GM18909 (cell line): ENCODE measurements around the gene PLXNA2.

ENCODE experiments used
- ATAC-seq: cut with Tn5 transposase; IDR thresholded peaks from one replicate; pipeline ENCODE4 v1.9.1; 2021; ENCODE audit warnings: mild to moderate bottlenecking; ENCODE audit not compliant: unreplicated experiment, poor library complexity

Gene PLXNA2, protein sequence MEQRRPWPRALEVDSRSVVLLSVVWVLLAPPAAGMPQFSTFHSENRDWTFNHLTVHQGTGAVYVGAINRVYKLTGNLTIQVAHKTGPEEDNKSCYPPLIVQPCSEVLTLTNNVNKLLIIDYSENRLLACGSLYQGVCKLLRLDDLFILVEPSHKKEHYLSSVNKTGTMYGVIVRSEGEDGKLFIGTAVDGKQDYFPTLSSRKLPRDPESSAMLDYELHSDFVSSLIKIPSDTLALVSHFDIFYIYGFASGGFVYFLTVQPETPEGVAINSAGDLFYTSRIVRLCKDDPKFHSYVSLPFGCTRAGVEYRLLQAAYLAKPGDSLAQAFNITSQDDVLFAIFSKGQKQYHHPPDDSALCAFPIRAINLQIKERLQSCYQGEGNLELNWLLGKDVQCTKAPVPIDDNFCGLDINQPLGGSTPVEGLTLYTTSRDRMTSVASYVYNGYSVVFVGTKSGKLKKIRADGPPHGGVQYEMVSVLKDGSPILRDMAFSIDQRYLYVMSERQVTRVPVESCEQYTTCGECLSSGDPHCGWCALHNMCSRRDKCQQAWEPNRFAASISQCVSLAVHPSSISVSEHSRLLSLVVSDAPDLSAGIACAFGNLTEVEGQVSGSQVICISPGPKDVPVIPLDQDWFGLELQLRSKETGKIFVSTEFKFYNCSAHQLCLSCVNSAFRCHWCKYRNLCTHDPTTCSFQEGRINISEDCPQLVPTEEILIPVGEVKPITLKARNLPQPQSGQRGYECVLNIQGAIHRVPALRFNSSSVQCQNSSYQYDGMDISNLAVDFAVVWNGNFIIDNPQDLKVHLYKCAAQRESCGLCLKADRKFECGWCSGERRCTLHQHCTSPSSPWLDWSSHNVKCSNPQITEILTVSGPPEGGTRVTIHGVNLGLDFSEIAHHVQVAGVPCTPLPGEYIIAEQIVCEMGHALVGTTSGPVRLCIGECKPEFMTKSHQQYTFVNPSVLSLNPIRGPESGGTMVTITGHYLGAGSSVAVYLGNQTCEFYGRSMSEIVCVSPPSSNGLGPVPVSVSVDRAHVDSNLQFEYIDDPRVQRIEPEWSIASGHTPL (N-terminal part only)

DNA sequence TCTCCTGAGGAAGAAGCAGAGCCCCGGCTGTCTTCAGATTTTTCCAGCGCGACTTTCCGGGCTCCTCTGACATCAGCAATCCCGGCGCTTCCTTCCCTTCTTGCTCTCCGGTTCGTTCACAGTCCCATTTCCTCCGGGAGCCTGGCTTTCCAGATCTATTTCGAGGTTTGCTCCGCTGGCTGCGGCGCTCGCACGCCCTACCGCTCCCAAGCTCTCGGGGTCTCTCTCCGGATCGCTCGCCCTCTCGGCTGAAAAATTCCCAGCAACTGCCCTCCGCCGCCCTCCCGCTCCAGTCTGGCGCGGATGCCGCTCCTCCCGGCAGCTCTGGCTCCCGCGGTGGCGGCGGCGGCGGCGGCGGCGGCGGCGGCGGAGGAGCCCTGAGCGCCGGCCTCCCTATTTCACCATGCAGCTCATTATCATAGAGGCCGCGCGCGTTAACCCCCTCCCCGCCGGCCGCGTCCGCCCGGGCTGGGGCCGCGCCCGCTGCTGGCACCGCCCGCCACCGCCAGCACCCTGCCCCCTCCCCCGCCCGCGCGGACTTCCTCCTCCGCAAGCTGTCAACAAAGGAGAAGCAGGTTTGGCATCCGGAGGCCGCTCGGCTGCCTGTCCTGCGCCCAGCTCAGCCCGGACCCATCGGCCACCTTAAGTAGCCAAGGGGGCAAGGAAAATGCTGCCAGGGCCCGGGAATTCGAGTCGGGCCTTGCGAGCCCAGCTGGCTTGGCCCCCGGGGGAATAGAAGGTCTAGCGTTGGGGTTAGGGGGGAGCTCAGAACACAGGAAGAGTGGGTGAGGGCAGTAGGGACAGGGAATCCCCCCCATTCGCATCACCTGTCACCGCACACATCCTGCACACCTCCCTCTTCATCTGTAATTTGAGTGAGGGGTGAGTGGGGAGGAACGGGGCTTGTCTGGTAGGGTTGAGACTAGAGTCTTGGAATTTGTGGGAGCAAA is at the start of gene PLXNA2:
Gene PLXNA2 (minus strand): TSS at position 418 of the 950 bp plus-strand sequence. CDS start 26,462 bp downstream, outside the sequence.
- peak; percentile 57 for ATAC-seq

DNA sequence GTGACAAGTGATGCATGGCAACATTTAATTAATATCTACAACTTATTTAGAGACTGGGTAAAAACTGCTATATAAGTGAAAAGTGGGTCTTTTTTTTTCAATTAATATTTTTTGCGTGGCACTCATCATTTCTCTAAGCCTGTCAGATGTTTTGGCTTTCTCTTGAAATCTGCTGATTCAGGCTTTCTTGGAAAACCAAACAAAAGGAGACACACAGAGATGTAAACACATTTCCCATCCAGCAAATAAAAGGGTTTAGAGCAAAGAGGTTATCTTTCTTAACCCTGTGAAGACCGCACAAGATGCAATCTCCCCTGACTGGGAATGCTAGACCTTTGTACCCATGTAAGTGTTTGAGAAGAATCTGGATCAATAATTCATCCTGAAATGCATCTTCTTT is 48.7 kb upstream of the PLXNA2 start:
- no peak for ATAC-seq

DNA sequence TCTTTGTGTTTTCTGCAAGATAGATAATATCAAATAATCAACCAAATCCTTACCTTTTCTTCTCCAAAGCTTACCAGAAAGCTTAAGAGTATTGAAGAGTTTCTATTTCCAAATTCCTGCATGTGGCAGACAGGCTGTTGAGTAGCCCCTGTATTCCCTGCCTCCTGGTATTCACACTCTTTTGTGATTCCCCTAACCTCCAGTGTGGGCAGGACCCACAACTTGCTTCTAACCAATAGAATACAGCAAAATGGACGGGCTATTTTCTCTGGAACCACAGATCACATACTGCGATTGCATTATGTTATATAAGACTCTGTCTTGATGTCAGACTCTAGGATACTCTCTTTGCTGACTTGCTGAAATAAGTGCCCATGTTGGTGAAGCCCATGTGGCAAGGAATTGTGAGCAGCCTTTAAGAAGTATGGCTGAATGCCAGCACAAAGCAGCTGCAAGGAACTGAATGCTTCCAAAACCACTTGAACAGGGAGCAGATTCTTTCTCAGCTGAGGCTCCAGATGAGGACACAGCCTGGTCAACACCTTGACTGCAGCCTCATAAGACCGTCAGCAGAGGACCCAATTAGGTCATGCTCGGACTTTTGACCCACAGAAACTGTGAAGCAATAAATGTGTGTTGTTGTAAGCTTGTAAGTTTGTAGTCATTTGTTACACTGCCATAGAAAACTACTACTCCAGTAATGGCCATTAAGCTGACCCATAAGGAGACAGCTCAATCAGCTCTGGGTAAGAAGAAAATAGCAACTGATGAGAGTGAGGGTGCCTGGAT is 47.9 kb upstream of the PLXNA2 start:
- ATAC-seq = no peak

DNA sequence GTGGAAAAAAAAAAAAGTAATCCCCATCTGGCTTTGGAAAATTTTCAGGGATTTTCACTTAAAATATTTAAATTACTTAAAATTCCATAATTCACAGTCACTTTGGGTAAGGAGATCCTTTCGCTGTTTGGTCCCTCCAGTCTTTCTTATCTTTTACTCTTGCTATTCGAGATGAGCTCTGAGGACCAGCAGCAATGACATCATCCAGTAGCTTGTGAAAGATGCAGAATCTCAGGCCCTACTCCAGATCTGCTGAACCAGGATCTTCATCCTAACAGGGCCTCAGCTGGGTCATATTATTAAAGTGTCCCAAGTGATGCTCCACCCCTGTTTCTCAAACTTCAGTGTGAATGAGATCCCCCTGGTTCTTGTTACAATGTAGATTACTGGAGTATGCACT is 46.9 kb upstream of the PLXNA2 start:
- ATAC-seq = no peak

DNA sequence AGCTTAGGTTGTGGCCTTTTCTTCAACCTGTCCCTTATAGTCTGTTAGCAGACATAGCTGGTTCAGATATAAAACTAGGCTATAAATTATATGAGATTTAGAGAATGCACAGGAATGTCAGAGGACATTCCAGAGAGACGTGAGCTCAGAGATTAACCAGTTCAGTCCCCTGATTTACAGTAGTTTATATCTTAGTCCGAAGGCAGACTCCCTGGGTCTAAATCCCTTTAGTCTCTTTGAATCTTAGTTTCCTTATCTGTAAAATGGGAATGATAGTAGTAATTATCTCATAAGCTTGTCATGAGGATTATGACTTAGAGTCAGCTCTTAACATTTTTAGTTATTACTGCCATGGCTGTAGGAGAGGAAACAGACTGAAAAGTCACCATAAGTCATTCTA is 45.5 kb upstream of the PLXNA2 start:
- ATAC-seq = no peak

DNA sequence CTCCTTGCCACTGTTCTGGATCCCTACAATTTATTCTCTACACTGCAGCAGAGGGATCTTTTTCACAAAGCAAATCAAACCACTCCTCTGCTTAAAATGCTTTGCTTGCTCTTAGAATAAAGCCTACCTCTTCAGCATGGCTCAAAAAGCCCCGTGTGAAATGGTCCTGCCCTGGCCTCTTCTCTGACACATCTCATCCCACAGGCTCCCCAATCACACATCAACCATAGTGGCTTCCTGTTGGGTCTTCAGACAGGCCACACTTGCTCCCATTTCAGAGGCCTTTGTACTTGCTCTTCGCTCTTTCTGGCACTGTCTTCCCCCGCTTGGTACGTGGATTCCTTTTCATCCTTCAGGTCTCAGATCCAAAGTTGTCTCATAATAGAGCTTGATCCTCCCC is 44.3 kb upstream of the PLXNA2 start:
- no peak for ATAC-seq

DNA sequence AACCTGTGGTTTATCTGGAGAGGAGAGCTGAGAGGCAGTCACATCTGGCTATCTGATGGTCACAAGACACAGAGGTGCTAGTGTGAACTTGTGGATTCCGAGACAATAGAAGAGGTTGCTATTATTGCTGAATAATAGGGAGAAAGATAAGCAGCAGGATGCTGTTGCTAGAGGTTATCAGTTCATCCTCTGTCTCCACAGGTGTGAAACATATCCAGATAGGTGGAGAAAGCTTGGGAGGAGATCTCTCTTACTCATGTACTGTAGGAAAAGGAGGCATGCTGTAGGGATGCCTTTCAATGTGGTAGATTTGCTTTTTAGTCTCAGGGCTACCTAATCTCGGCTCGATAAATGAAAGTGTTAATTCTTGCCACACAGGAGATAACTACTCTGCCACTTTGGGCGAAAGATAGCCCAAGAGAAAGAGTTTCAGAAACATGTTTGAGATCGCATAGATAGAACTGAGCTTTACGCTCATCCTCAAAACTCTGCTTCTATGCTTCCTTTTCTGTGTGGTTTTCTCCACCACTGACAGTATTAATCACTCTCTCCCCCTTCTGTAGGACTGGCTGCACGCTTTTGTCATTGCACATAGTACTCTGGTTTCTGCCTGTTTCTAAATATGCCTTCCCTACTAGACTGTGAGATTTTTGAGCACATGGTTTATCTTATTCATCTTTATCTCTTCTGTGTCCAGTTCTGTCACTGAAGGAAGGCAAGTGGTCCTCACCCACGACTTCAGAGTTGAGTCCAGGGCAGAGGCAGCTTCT is 36.7 kb upstream of the PLXNA2 start:
- no peak for ATAC-seq

DNA sequence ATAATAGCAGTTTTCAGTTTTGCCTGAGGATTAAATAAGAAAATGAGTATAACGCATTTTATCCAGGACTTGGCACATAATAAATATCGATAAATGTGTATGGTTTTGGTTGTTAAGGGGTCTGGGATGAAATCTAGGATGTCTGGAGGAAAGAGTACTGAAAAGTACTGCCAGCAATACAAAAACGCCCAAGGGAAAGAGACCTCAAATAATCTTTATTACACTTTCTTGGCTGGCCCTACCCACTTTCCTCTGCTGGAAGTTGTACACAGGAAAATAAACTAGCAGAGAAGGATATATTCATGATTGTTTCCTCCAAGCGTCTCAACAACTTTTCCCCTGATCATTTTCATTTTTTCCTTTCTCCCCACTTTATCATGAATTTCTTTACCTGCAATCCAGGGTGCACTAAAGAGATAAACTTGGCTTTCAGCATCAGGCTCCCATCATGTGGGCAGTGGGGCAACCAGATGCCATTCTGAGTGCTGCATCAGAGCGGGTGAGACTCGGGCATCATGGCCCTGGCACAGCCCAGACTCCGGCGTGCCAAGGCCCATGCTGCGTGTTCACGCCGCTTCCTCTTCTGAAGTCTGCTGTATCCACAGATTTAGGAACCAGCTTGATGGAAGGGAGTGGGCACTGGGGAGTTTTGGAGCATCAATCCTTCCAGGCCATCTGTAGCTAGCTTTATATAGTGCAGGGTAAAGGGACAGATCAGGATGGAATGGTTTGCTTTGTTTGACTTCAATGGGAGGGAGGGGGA is 35.8 kb upstream of the PLXNA2 start:
- ATAC-seq = no peak

DNA sequence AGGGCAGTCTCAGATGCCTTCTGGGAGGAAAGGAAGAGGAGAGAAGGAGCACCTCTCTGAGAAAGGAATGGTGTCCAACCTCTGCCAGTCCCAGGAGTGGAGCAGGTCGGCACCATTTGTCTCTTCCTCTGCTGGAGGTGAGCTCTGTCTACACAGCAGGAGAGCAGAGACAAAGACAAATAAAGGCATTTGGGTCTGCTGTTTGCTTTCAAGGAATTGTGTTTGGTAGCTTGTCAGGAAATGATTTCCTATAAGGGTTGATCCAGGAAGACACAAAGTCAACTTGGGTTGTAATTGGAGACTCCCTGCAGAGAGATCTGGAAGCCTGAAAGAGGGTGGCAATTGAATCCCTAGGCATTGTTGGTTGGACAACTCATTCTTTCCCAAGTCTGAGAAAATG is 34.5 kb upstream of the PLXNA2 start:
- ATAC-seq = no peak

DNA sequence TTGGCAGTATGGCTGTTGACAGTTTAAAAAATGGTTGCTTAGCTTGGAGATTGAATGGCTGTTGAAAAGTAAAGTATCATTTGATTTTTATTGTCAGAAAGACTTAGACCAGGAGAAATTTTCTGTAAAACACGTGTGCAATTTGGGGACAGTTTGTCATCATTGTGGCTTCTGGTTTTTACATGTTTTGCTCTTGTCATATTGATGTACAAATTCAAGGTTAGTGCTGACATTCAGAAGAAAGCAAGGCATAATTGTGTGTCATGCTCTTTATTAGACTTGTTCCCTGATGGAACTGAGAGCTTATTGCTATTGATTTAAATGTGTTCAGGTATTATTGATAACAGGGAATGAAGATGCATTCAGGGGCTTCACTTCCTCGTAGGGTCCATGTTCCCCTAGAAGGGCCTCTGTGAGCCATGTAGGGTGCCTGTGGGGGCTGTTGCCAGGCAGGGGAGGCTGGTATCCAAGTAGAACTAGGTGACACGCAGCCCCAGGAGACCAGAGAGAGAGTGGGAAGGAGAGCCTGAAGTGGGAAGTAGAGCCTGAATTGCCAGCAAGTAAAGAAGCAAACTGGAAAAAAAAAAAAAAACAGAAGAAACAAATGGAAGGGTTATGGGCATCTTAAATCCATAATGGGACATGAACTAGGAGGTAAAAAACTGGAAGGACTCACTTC is 32.7 kb upstream of the PLXNA2 start:
- no peak for ATAC-seq

DNA sequence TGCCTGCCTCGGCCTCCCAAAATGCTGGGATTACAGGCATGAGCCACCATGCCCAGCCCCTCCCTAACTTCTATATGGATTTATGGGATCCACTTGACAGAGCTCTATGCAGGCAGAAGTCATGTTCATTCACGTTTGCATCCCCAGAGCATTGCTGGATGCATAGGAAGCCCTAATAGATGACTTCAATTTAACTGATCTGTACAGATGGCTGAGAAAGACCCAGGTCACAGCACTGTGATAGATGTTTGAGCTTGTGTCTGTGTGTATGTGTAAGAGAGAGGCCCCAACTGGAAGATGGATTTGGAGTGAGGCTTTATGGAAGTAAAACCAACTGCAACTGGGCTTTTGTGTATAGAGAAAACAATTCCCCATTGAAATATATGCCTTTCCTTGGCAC is 30.9 kb upstream of the PLXNA2 start:
- ATAC-seq = no peak

DNA sequence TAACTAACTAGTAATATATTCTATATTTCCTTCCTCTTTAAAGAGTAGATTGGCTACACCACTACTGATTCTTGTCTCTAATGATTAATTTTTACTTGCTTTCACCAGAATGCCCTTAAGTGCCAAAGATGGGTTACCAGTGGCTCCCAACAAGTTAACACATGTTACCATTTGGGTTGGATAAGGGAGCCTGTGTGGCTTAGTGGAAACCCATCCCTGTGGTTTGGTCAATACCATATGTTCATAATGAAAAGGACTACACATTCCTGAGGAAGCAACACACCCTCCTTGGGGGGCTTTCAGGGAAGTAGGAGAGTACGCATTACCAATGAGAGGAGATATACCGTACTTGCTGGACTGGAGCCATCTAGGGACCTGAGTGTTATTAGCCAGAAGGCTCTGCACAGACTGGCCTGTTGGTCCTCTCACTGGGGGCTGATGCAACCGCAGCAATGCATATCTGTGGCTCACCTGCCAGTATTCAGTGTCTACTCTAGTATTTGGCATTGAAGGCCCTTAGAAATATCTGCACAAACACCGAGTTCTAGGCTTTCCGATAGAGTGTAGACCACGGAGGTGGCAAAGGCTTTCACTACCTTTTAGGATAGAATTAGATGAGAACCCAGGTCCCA is 29.3 kb upstream of the PLXNA2 start:
- no peak for ATAC-seq

DNA sequence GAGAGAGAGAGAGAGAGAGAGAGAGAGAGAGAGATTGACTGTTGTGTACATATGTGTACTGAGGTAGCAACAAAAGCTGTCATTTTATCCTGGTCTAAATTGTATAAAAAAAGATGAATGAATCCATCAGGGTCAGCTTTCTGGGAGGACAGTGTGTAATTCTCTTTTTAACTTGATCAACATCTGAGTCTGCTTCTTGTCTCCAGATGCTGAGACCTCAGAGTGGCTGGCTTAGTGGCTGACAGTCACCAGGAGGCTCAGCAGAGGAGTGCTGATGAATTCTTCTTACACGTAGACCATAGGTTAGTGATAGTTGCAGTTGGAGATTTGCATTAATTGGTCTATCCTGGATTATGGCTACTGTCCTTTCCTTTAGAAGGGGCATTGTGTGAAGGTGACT is 28.5 kb upstream of the PLXNA2 start:
- no peak for ATAC-seq

DNA sequence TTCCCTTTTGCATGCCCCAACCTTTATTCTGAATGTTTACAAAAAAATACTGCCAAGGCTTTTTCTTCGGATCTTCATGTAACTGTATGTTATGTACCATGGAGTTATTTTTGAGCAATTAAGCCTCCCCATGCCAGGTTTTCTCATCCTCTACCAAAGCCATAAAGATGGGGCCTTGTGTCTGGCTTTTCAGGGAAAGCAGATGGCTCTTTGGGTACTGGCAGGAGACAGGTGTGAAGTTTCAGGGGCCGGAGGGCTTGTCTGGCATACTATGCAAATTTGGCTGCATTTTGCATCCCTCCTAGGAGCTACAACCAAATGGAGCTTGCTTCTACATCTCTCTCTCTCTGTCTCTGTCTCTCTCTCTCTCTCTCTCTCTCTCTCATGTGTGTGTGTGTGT is 28.1 kb upstream of the PLXNA2 start:
- no peak for ATAC-seq

DNA sequence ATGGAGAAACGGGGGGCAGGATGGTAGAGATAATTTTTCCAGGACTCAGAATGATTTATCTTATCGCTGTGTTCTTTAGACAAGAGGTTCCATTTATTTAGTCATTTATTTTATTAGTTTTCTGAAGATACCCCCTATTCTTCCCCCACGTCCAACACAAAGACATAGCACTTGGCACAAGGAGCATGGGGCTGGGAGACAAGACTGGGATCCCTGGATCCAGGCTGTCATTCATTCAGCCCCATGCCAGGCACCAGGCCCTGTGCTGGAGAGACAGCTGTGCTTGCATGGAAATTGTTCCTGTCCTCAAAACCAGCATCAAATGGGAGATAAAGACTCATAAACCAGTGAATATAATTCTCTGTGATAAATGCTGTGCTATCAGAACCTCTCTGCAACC is 27.1 kb upstream of the PLXNA2 start:
- ATAC-seq = no peak

DNA sequence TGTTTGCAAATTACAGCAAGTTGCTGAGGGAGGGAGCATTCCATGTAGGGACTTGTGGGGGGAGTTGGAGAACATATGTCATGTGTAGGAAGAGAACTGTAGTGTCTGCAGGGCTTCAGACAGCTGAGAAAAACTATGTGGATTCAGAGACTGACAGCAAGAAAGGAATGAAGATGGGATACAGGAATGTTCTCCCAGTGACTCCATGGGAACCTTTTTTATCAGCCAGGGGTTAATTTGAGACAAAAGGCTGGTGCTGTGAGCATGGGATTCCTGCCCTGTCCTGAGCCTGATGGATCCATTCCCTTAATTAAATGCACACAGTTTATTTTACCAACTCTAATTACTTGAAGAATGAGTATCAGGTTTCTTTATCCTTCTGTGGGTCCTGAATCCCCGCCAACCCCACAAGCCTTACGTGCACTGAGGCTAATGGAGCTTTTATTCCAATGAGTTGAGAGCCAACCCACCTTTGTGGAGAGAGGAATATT is 26.5 kb upstream of the PLXNA2 start:
- no peak for ATAC-seq

DNA sequence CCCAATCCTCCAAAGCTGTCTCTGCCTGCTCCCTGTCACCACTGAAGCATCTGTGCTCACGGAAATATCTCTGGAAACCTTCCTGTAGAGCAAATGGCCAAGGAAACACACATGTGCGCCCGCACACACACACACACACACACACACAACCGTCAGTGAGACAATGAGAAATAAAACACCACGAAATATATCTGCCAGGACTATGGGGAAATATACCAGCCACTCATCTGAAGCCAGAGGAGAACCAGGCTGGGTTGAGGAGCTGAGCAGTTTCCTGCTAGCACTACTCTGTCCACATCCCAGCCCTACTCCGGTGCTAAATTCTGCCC is 25.1 kb upstream of the PLXNA2 start:
- ATAC-seq = no peak
